KBM-7 (cell line): ENCODE results near the gene ZPBP2.
"Not testable (repeated sequence)": the region's sequence is repeated elsewhere in the genome, so short reads cannot be mapped to it uniquely, and the experiment has no call there.

Source experiments
- DNase-seq: peaks from one replicate; pipeline ENCODE4 v3.0.0-alpha.2; 2015
- in situ Hi-C: fragments of 300-500 bp; cut with MboI; formaldehyde crosslinking; loops from 2 replicates; pipeline ENCODE4 v1.14.3; 2020; ENCODE audit warnings: low sequenced_read_pairs, low pct_unique_long_range_greater_than_20kb, mixed read lengths

Gene ZPBP2

DNA sequence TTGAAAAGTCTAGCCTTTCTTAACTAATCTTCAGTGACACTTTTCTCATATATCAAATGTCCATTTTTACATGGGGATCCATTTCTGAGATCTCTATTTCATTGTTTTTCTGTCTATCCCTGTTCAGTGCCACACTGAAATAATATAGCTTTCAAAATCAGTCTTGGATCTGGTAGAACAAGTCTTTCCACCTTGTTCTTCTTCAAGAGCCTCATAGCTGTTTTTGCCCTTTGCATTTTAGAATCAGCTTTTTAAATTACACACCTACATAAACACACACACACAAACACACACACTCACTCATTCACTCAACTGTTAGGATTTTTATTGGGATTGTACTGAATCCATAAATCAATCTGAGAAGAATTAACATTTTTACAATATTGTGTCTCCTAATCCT lies 31.2 kb downstream of the ZPBP2 start:
- in situ Hi-C loops = no loop called here
- no peak for DNase-seq

DNA sequence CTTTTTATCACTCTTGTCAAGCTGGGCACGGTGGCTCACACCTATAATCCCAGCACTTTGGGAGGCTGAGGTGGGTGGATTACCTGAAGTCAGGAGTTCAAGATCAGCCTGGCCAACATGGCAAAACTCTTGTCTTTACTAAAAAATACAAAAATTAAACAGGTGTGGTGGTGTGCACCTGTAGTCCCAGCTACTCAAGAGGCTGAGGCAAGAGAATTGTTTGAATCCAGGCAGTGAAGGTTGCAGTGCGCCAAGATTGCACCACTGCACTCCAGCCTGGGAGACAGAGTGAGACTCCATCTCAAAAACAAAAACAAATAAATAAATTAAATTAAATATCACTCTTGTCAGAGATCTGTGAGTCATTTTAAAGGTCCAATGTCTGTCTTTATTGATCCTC lies 34.0 kb downstream of the ZPBP2 start:
- in situ Hi-C loops = not testable (repeated sequence)

DNA sequence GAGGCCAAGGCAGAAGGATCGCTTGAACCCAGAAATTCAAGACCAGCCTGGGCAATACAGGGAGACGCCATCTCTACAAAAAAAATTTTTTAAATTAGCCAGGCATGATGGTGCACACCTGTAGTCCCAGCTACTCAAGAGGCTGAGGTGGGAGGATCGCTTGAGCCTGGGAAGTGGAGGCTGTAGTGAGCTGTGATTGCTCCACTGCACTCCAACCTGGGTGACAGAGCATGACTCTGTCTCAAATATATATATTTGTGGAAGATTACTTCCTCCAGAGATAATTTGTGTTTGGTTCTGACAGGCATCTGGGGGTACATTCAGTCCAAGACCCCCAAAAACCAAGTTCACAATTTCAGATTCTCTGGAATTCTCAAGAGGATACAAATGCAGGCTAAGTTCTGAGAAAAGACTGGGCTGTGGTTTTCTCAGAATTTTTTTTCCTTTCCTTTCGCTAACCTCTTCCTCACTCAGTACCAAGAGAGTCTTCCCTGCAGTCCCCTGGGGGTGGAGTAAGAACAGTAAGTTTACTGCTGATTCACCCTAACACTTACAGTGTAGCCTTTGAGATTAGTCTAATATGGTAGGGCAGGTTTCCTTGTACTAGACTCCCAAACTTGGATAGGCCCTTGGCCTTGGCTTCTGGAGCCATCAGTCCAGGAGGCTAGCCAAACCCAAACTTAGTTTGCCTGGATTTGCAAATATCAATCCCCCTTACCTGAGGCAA lies 35.3 kb downstream of the ZPBP2 start:
- DNase-seq = peak; percentile 71
- in situ Hi-C loops = no loop called here

More for the DNA sequence above, 34.0 kb downstream of the ZPBP2 start:
- not testable (repeated sequence) for DNase-seq

DNA sequence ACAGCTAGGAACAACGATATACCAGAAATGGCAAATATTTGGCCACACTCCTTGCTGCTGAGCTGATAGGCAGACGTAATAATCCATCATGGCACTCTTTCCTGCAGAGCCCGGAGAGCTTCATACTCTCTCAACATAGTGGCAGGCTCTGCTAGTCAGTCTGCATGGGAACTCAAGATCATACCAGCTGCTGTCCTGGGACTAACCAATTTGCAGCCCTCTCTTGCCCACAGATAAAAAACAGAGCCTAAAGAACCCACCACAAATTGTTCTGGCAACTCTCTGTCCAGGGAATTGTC lies 36.9 kb downstream of the ZPBP2 start:
- no peak for DNase-seq
- in situ Hi-C loops = no loop called here

DNA sequence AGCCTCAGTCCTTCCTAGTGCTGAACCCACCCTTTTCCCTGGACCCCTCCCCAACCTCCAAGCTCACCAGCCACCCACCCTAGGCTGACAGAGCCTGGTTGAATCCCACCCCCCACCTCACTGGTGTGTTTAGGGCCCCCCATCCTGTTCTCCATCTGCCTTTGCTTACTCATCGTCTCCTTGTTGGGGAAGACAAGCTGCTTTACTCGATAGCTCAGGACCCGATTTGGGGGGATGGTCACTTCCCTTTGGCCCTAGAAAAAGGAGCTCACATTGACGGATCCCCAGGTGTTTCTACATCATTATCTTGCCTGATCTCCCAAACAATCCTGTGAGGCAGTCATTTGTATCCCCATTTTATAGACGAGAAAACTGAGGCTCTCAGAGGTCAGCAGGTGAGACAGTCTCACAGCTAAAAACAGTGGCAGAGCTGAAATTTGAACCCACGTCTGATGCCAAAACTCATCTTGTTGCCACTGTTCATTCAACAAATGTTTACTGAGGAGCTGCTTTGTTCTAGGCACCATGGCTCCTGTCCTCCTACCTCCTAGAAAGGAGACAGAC lies 40.9 kb downstream of the ZPBP2 start:
- in situ Hi-C loops = no loop called here

DNA sequence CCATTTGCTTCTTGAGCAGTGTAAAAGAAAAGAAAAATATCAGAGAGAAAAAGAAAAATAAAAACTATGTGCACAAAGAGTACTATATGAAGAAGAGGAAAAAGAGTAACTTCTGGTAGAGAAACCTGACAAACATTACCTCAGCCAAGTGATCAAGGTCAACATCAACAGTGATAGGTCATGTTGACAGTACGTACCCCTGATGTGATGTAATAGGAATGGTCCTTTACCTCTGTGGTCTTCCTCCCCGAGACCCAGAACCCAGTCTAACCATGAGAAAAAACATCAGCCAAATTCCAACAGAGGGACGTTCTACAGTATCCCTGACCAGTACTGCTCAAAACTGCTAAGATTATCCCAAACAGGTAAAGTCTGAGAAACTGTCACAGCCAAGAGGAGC lies 46.0 kb downstream of the ZPBP2 start:
- in situ Hi-C loops = no loop called here
- no peak for DNase-seq

More for the DNA sequence above, 40.9 kb downstream of the ZPBP2 start:
- no peak for DNase-seq

DNA sequence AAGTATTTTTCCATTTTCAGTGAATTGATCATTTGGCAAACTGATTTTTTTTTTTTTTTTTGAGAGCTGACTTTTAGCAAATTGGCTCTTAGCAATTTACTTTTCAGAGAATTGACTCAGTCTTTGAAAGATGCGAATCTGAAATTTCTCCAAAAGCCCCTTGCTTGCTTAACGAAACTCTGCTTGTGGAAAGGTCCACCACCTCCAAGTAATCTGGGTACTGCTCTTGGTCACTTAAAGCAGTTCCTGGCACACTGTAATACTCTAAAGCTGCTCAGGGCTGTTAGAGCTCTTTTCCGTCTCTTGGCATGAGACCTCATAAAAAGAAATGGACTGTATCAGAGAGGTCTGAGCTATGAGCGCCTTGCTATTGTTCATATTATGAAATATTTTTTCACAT lies 47.6 kb downstream of the ZPBP2 start:
- DNase-seq = no peak
- in situ Hi-C loops = no loop called here

DNA sequence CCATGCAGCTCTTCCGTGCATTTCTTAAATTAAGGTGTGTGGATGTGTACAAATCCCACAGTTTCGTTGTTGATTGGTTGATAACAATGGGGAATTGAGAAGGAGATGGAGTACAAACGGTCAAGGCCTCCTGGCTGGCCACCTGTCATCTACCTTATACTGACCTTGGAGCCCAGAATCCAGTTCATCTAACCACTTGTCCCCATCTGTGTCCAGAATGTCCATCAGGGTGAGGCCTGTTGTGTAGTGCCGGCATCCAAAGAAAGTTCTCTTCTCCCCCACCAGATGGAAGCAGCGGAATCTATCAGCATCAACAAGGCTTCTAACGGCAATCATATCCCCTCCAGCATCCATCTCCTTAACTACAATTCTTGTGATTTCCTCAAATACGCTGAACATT lies 48.9 kb downstream of the ZPBP2 start:
- DNase-seq = no peak
- in situ Hi-C loops = no loop called here

DNA sequence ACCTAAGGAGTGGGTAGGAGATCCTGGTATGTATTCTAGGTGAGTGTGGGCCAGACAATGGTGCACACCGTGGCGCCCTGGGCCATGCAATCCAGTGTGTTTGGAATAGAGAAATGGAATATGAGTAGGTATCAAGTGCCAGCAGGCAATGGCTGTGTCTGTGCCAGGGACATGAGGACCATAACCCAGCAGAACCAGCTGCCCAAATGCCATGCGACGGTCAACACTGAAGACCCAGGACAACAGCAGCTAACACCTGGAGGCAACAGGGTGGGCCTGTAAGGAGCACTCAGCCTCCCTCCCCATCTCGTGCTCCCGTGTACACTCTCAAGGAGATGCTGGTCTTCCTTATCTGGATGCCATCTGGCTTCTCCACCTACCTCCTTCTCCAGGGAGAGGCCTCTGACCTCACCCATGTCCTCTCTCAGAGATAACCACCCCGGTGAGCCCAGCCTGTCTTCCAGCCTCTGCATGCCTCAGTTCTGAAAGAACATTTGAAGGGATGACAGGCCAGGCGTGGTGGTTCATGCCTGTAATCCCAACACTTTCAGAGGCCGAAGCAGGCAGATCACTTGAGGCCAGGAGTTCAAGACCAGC lies 51.2 kb downstream of the ZPBP2 start:
- DNase-seq = no peak
- in situ Hi-C loops = no loop called here

DNA sequence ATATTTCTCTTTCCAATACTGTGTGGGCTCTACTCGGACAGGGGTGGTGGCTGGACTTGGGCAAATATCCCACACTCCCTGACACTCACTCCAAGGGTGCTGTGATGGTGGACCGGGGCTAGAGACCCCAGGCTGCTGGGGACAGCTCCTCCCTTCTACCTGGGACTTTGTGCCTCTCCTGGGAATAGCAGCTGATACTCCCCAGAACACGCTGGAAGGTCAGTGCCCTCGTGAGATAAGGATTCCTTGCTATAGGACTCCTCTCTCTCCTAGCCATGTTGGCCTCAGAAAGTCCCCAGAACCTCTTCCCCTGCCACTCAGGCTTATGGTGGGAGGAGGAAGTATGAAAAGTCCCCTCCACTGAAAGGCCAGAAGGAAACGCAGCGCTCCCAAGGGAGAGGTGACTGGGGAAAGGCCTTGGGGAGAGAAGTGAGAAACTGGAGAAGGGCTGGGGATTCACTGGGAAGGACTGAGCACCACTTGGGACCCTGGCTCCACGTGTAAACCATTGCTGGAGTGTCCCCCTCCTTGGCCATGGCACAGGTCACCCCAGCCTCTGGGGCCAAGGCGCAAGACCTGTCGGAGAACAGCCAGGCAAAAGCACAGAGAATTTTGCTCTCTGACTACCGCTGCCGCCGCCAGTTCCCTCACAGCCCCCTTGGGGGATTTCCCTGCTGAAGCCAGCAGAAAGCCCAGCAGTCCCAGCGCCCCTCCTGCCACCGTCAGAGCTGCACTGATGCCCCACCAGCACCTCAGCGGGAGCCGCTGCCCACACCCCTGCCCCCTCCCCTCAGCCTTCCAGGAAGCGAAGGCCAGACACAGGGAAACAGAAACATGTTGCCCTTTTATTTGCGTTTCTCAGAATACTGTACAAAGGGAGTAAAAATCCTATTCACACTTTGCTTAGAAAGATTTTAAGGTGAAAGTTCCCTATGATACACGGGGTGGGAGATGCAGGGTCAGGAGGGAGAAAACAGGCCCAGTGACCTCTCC lies 52.5 kb downstream of the ZPBP2 start:
- no peak for DNase-seq
- in situ Hi-C loops = no loop called here

DNA sequence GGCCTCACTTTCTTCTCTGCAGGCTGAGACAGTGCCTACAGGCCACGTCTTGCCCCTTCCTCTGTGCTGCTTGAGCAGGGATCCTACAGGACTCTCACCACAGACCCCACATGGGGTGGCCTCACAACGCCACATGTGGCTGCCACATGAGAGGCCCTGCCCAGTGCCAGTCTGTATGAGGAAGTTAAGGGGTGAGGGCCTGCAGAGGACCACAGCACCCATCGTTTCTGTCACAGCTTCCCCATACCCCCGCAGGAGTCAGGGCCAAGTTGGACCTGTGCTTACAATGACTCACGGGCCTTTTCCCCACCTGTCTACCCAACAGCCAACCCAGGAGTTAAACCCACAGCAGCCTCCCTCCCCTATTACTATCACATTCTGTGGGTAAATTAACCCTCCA lies 53.3 kb downstream of the ZPBP2 start:
- in situ Hi-C loops = no loop called here
- no peak for DNase-seq

DNA sequence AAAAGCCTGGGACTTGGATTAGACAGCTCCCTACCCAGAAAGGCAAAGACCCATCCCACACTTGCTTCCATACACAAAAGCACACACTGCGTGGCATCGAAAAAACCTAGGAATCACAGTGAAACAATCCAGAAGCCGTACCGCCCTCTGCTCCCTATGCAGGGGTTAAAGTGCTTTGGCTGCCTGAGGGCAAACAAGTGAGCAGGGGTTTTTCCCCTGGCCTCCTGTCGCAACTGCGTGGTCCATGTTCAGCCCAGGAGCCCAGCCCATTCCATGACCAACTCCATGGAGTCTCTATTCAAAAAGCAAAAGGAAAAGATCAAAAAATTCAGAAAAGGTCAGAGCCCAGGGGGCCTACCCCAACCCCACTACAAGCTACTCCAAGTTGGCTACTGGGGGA lies 54.0 kb downstream of the ZPBP2 start:
- no peak for DNase-seq
- in situ Hi-C loops = no loop called here

DNA sequence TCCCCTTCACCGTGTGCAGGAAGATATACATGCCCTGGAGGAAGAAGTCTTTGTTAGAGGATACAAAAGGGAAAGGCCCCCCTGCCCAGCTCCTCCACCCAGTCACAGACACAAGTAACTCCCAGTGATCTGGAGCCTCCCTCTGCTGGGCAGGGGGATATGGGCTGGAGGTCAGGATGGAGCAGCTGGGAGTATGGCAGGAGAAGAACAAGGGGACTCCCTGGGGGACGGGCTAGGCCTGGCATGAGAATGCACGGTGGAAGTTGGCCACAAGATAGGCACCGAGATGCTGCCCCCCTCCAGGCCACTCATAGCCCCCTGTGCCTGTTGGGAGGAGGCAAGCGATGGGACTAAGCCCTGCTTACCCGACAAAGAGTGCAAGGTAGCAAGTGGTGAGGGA lies 55.2 kb downstream of the ZPBP2 start:
- DNase-seq = no peak
- in situ Hi-C loops = no loop called here

DNA sequence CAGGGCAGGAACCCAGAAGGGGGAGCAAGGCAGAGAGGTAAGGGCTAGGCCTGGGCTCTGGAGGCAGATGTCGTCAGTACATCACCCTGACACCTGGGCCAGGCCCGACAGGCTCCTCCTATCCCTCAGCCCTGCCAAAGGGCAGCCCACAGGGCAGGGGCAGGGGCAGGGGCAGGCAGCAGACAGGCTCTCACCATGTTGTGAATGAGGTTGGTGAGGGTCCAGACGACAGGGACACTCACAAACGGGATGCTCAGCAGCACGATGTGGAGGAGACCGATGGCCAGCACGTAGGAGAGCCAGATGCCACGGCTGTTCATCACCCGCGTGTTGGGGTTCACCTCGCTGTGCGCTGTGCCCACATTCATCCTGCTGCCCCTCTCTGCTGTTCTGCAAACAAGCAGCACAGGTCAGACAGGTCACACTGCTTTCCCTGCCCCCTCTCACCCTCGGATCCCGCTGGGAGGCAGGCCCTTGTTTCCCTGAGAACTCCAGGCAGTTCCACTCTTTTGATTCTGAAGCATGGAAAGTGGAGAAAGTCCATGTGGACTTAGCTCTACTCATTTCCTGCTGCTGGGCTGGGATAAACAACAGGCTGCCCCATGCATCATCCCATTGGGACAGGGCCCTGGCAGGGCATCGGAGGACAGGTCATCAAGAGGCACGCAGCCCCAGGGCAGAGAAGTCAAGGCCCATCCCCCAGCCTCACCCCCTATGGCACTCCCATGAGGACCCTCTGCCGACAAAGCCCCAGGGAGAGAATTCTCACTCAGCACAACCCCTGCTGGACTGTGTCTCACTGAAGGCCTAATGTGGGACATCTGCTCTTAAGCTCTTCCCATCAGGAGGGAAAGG lies 56.1 kb downstream of the ZPBP2 start:
- in situ Hi-C loops = no loop called here

DNA sequence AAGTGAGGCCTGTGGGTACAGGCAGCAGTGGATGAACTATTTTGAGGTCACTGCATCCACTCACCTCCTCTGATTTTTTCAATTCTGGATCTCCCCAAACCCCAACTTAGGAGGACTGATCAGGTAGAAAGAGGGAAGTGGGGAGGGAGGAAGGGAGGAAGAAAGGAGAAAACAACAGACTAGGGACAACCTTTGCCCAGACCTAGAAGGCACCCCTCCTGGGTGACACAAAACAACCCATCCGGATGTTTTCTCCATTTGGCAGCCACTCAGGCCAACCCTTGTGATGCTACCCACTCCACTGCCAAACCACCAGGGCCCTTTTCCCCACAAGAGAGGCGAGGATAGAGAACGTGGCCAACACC lies 56.7 kb downstream of the ZPBP2 start:
- DNase-seq = no peak
- in situ Hi-C loops = no loop called here

More for the DNA sequence above, 56.1 kb downstream of the ZPBP2 start:
- no peak for DNase-seq

DNA sequence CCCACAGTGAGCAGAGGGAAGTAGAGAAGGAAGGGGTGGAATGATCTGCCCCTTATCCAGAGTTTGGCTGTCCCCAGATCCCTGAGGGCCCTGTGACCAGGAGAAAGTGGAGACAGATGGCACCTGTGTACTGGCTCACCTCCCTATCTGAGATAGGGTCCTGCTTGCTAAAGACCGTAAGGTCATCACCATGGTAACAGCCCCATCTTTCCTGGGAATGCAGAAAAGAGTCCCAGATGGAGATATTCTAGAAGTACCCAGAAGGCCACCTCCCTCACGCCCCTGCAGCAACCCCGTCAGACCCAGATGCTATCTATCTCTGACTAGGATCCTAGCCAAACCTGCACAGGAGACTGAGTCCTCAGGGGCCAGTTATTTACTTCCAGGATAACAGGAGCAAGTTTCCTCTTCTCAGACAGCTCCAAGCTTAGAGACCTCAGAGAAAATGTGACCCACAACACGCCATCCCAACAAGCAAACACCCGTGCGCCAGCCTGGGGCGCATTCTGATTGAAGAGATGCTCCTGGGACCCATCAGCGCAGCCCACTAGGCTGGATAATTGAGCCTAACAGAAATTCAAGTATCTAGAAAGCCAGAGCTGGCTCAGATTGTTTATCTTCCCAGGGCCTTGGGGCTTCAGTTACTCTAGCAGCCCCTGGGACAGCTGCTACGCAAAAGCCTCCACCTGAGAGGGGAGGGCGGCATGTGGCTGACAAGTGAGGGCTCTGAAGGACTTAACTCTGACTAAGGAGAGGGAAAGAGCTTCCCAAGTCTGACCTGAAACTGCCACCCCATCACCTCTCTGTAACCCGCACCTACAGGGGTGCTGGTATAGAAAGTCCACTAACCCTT lies 57.5 kb downstream of the ZPBP2 start:
- no peak for DNase-seq
- in situ Hi-C loops = no loop called here

DNA sequence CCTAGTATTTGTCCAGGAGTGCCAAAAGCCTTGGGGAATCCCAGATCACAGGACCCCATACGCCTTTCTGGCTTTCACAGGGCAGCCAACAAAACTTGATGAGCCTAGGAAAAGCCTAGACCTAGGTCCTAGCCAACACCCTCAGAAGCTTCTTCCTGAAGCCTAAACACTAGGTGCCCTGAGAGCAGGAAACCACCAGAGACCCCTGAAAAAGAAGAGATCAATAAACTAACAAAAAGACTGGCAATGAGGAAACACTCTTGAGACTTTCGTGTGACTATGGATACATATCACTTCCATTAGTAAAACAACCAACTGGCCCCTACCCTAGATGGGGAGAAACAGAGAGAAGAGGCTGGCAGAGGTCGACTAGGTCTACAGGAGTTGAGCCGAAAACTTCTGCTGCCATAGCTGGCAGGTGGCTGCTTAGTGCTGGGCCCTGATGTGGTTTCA lies 58.2 kb downstream of the ZPBP2 start:
- in situ Hi-C loops = no loop called here
- no peak for DNase-seq

DNA sequence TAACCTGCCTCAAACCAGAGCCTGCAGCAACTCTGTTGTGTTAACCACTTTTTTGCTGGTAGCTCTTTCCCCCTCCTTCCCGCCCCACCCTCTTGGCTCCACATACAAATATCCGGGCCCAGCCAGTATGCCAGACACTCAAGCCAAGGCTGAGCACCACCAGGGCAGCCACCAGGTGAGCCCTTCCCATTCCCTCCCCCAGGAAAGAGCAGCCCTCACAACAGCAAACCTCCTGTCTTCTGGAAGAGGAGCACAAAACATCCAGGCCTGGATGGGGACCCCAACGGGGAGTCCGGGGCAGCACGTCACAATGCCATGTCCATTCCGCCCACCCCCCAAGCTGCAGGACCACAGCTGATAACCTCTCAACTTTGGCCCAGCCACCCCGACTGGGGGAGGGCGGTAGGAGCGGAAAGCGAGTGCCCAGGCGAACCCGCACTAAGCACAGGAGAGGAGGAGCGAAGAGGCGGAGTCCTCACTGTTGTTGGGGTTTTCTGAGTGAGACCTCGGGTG lies 58.6 kb downstream of the ZPBP2 start:
- DNase-seq = peak; percentile 33
- in situ Hi-C loops = no loop called here
